ENCODE data around the gene TBX2.

Gene TBX2

GRCh38 chr17:61402073-61402541 lies 2.5 kb downstream of the TBX2 start:
- no peak for DNase-seq (ENCODE audit: low spot score)

GRCh38 chr17:61402978-61403800 lies 3.5 kb downstream of the TBX2 start:
- no peak for DNase-seq (ENCODE audit: low spot score)

GRCh38 chr17:61403801-61404662 lies 4.4 kb downstream of the TBX2 start:
- DNase-seq (ENCODE audit: low spot score) = no peak

GRCh38 chr17:61404663-61404912 lies 4.9 kb downstream of the TBX2 start:
- DNase-seq (ENCODE audit: low spot score) = no peak

- no peak for DNase-seq (ENCODE audit: low spot score)
Measured at GRCh38 chr17:61404913-61405685, 5.5 kb downstream of the TBX2 start.

GRCh38 chr17:61405686-61406536 lies 6.3 kb downstream of the TBX2 start:
- no peak for DNase-seq (ENCODE audit: low spot score)

GRCh38 chr17:61406537-61406845 lies 6.8 kb downstream of the TBX2 start:
- no peak for DNase-seq (ENCODE audit: low spot score)

GRCh38 chr17:61406971-61407911 lies 7.6 kb downstream of the TBX2 start:
- DNase-seq (ENCODE audit: low spot score) = no peak

- no peak for DNase-seq (ENCODE audit: low spot score)
Measured at GRCh38 chr17:61408151-61409041, 8.8 kb downstream of the TBX2 start.

GRCh38 chr17:61409301-61410112 lies 9.9 kb downstream of the TBX2 start:
- no peak for DNase-seq (ENCODE audit: low spot score)

- no peak for DNase-seq (ENCODE audit: low spot score)
Measured at GRCh38 chr17:61410141-61411010, 10.7 kb downstream of the TBX2 start.

GRCh38 chr17:61411011-61411260 lies 11.3 kb downstream of the TBX2 start:
- no peak for DNase-seq (ENCODE audit: low spot score)

- DNase-seq (ENCODE audit: low spot score) = no peak
Measured at GRCh38 chr17:61411261-61412142, 11.9 kb downstream of the TBX2 start.

GRCh38 chr17:61412143-61412859 lies 12.7 kb downstream of the TBX2 start:
- peak; percentile 80 for DNase-seq (ENCODE audit: low spot score)

GRCh38 chr17:61412860-61413660 lies 13.4 kb downstream of the TBX2 start:
- DNase-seq (ENCODE audit: low spot score) = no peak

All from COLO829 (cell line).